AG09319 (cell line): ENCODE measurements around the gene SPDL1.

ENCODE experiments used
- DNase-seq: peaks from one replicate; pipeline ENCODE4 v3.0.0-alpha.2; 2010; ENCODE audit warnings: low read depth; ENCODE audit errors: extremely low read depth
- TF ChIP-seq, protein P1 (sequence below): IDR thresholded peaks from 2 replicates; pipeline ENCODE4 v1.5.1; 2011; ENCODE audit warnings: low read depth, mild to moderate bottlenecking, inconsistent platforms, low read length, moderate library complexity

SPDL1 gene

DNA sequence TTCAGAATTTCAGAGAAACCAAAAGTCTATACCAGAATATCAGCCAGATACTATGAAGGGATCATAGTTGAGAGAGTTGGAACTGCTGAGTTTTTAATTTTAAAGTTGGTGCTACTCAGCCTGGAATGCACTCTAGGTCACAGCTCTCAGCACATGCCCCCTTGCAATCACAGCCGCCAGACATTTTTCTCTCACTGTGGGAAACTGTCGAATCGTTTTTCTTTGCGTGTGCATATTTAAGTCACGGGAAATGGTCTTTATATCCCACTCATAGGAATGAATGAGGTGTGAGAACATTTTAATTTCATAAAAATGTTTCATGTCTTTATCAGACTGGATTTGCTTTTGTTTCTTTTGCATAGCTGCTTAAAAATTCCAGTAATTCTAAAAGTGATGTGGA lies 12.2 kb upstream of the SPDL1 start:
- DNase-seq = no peak
- TF ChIP-seq, protein P1, sequence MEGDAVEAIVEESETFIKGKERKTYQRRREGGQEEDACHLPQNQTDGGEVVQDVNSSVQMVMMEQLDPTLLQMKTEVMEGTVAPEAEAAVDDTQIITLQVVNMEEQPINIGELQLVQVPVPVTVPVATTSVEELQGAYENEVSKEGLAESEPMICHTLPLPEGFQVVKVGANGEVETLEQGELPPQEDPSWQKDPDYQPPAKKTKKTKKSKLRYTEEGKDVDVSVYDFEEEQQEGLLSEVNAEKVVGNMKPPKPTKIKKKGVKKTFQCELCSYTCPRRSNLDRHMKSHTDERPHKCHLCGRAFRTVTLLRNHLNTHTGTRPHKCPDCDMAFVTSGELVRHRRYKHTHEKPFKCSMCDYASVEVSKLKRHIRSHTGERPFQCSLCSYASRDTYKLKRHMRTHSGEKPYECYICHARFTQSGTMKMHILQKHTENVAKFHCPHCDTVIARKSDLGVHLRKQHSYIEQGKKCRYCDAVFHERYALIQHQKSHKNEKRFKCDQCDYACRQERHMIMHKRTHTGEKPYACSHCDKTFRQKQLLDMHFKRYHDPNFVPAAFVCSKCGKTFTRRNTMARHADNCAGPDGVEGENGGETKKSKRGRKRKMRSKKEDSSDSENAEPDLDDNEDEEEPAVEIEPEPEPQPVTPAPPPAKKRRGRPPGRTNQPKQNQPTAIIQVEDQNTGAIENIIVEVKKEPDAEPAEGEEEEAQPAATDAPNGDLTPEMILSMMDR = no peak

DNA sequence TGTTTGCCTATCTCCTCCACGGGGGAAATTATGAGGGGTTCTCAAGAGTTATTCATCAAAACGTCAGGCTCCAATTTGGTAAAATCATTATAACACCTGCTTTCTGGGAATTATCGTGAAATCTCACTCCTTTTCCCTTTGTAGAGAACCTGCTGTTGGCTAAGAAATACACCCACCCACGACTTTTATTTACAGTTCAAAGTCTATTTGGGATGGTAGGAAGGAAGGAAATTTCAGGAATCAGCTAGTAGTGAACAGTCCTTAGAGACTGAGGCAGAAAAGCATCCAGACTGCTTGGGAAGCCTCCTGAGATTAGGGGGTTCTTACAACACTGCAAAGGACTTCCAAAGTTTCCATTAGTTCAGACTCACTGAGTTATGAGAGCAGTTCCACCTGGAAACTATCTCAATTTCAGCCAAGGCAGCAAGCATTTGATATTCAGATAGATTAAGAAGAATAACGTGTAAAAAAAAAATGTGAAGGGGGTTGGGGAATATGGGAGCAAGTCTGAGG lies 9.4 kb upstream of the SPDL1 start:
- DNase-seq = no peak
- TF ChIP-seq, protein P1 = no peak

DNA sequence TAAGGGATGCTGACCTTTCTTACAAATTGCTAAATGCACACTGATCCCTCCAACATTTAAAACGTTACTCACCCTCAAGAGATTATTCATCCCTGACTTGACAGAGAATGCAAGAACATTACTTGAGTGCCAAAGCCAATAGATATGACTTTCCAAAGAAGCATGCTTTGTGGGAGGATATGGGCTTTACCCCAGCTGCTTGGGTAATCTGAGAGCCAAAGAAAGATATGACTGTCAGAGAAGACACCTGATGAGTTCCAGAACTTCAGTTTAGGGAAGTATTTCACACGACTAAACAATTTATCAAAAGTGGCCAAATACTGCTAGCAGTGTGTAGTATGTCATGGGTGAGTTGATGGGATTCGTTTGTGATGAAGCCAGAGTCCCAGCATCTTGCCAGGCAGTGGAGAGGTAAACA lies 7.4 kb upstream of the SPDL1 start:
- peak; percentile 67 for DNase-seq
- TF ChIP-seq, protein P1 = no peak

DNA sequence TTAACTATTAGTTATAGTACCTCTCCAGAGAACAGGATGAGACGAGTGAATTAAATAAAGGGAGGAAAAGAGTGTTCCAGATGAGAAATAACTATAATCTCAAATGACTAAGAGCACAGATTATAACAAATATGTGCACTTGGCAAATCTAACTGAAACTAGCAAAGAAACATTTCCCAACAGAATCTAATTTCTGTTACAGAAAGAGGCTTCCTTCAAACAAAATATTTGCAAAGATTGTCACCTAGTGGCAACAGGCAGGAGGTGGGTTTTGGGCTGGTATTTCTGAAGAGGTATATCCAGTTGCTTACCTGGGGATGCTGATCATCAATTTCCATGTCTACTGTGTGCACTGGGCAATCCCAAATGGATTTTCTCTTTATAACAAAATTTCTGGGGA lies 5.6 kb upstream of the SPDL1 start:
- TF ChIP-seq, protein P1 = peak; percentile 68
- no peak for DNase-seq

DNA sequence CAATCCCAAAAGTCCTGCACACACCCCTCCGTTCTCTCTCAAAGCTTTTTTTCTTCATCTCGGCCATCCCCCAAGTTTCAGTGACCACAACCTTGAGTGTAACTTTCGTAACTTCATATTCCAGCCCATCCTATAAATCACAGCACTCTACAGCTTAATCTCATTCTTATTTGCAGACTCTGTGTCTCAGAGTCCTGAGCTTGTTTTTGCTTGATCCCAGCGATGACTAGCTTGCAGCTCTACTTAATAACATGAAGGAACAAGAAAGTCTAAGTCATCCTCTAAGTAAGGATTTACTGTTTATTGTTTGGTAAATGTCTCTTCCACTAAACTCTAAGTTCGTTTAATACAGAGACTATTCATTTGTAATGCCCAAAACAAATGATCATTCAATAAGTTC lies 2.6 kb upstream of the SPDL1 start:
- TF ChIP-seq, protein P1 = no peak

DNA sequence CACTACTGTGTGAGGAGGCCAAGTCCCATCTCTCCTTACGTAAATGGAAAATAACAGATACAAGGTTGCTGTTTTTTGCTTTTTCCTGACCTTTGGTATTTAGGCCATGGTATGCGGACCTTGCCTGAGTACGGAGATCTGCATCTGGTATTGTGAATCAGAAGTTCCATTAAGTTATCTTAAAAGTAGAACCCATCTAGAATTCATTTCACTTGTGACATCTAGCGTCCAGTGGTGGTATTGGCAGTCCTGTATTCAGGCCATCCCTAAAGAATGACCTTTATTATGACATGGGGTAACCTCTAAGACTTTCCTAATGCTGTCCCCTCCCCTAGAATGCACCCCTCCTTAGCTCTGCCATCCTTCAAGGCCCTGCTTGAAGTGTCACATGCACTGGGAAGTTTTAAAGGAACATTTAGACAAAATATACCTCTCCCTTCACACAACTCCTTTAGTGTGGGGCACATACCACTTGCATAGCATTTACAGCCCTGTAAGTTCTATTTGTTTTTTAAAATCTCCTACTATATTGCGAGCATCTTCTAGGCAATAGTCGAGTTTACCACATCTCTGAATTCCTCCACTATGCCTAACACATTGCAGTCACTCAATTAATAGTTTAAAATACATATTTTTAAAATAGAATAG lies 1.9 kb upstream of the SPDL1 start:
- no peak for DNase-seq
- TF ChIP-seq, protein P1 = peak; percentile 83

More for the DNA sequence above, 2.6 kb upstream of the SPDL1 start:
- DNase-seq = no peak

DNA sequence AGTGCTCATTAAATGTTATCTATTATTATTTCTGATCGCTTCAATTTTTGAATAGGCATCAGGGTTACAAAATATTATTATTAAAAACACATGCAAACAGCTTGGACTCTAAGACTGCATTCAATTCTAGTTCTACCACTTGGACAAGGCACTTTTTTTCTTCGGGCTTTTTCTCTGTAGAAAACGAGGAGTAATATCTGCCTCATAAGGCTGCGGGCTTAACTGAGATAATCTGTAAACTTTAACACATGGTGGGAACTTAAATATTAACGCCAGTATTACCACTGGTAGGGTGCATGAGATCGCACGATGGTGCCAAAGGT lies 511 bp upstream of the SPDL1 start:
- no peak for DNase-seq
- TF ChIP-seq, protein P1 = no peak
